Measurements from ENCODE around the gene ARCN1.

ARCN1 gene
- total RNA-seq: 130 to 159 (median 156) reads per million in 3 donors

- no peaks in the 10 kb centered on the region for H3K27me3 ChIP-seq (replicated peaks; ENCODE audit: control insufficient read depth, insufficient read depth, low read length, poor library complexity, severe bottlenecking)
- no peaks in the 10 kb centered on the region for H3K36me3 ChIP-seq (ENCODE audit: control insufficient read depth, insufficient read depth, low read length)
- H3K4me3 ChIP-seq (ENCODE audit: insufficient read depth, low read depth, low read length, poor library complexity, severe bottlenecking): peak within 1 kb of the TSS; percentile 98
- DNase-seq: peak; percentile 64 to 74 (median 72)
- H3K4me1 ChIP-seq (ENCODE audit: control insufficient read depth, insufficient read depth, low read length, poor library complexity, severe bottlenecking): peaks cover 16% of the 10 kb centered on the region
- H3K9me3 ChIP-seq (ENCODE audit: control insufficient read depth, low read length): no peaks in the 10 kb centered on the region
- peak within 1 kb of the TSS; percentile 99 for H3K27ac ChIP-seq (ENCODE audit: insufficient read depth, low read length, poor library complexity, severe bottlenecking)
These were observed at the start of gene ARCN1 for GRCh38 chr11:118572061-118572980. TSS of gene ARCN1 (plus strand) at chr11:118572409. CDS start at chr11:118572548, 139 bp downstream.

- Histone ChIP-seq H3K9me3 (ENCODE audit: control insufficient read depth, low read length) (no peaks in the 10 kb centered on the region), H3K4me3 (ENCODE audit: insufficient read depth, low read depth, low read length, poor library complexity, severe bottlenecking) (no peak overlapping the region), H3K36me3 (ENCODE audit: control insufficient read depth, insufficient read depth, low read length) (peaks cover 56% of the 10 kb centered on the region), H3K27ac (ENCODE audit: insufficient read depth, low read length, poor library complexity, severe bottlenecking) (no peak overlapping the region), H3K4me1 (ENCODE audit: control insufficient read depth, insufficient read depth, low read length, poor library complexity, severe bottlenecking) (no peaks in the 10 kb centered on the region), H3K27me3 (replicated peaks; ENCODE audit: control insufficient read depth, insufficient read depth, low read length, poor library complexity, severe bottlenecking) (no peaks in the 10 kb centered on the region)
- no peak for DNase-seq
These were observed 49.6 kb upstream of the ARCN1 start for GRCh38 chr11:118522571-118523072.

- no peak for DNase-seq
- Histone ChIP-seq H3K4me1 (ENCODE audit: control insufficient read depth, insufficient read depth, low read length, poor library complexity, severe bottlenecking) (no peaks in the 10 kb centered on the region), H3K4me3 (ENCODE audit: insufficient read depth, low read depth, low read length, poor library complexity, severe bottlenecking) (no peak overlapping the region), H3K27me3 (replicated peaks; ENCODE audit: control insufficient read depth, insufficient read depth, low read length, poor library complexity, severe bottlenecking) (no peaks in the 10 kb centered on the region), H3K36me3 (ENCODE audit: control insufficient read depth, insufficient read depth, low read length) (peaks cover 53% of the 10 kb centered on the region), H3K27ac (ENCODE audit: insufficient read depth, low read length, poor library complexity, severe bottlenecking) (no peak overlapping the region), H3K9me3 (ENCODE audit: control insufficient read depth, low read length) (no peaks in the 10 kb centered on the region)
These were observed 47.9 kb upstream of the ARCN1 start for GRCh38 chr11:118524356-118524755.

GRCh38 chr11:118524757-118525470, 47.3 kb upstream of the ARCN1 start:
- H3K4me1 ChIP-seq (ENCODE audit: control insufficient read depth, insufficient read depth, low read length, poor library complexity, severe bottlenecking): peaks cover 1% of the 10 kb centered on the region
- no peak overlapping the region for H3K4me3 ChIP-seq (ENCODE audit: insufficient read depth, low read depth, low read length, poor library complexity, severe bottlenecking)
- H3K9me3 ChIP-seq (ENCODE audit: control insufficient read depth, low read length): no peaks in the 10 kb centered on the region
- no peak overlapping the region for H3K27ac ChIP-seq (ENCODE audit: insufficient read depth, low read length, poor library complexity, severe bottlenecking)
- no peak for DNase-seq
- H3K36me3 ChIP-seq (ENCODE audit: control insufficient read depth, insufficient read depth, low read length): peaks cover 47% of the 10 kb centered on the region
- H3K27me3 ChIP-seq (replicated peaks; ENCODE audit: control insufficient read depth, insufficient read depth, low read length, poor library complexity, severe bottlenecking): no peaks in the 10 kb centered on the region

- Histone ChIP-seq H3K4me1 (ENCODE audit: control insufficient read depth, insufficient read depth, low read length, poor library complexity, severe bottlenecking) (peaks cover 10% of the 10 kb centered on the region), H3K36me3 (ENCODE audit: control insufficient read depth, insufficient read depth, low read length) (peaks cover 30% of the 10 kb centered on the region), H3K27ac (ENCODE audit: insufficient read depth, low read length, poor library complexity, severe bottlenecking) (no peak overlapping the region), H3K27me3 (replicated peaks; ENCODE audit: control insufficient read depth, insufficient read depth, low read length, poor library complexity, severe bottlenecking) (no peaks in the 10 kb centered on the region), H3K9me3 (ENCODE audit: control insufficient read depth, low read length) (no peaks in the 10 kb centered on the region), H3K4me3 (ENCODE audit: insufficient read depth, low read depth, low read length, poor library complexity, severe bottlenecking) (no peak overlapping the region)
- DNase-seq: no peak
These were observed 45.5 kb upstream of the ARCN1 start for GRCh38 chr11:118526688-118527087.

DNA sequence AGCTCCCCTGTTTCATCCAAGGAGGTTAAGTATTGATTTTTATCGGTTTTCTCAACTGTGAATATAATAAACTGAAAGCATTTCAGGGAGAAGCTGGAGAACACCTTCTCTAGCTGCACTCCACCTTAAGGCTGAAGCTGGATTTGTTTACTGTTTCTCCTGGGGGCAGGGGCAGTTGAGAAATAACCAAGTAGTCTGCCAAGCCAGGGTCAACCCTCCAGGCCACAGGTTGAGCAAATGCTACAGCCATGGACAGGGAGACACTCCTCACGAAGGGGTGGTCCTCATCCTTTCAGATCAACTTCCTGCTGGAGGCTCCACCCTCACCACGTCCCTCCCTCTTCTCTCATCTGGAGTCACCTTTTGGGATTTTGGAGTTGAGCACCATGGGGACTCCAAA, 45.1 kb upstream of the ARCN1 start, which contains the start of gene TTC36:
TTC36 (plus strand) TSS at position 366 of the 400 bp plus-strand sequence; CDS start at position 387, 21 bp downstream.
- Histone ChIP-seq H3K36me3 (ENCODE audit: control insufficient read depth, insufficient read depth, low read length) (peaks cover 26% of the 10 kb centered on the region), H3K4me1 (ENCODE audit: control insufficient read depth, insufficient read depth, low read length, poor library complexity, severe bottlenecking) (peaks cover 14% of the 10 kb centered on the region), H3K27me3 (replicated peaks; ENCODE audit: control insufficient read depth, insufficient read depth, low read length, poor library complexity, severe bottlenecking) (no peaks in the 10 kb centered on the region), H3K9me3 (ENCODE audit: control insufficient read depth, low read length) (no peaks in the 10 kb centered on the region), H3K27ac (ENCODE audit: insufficient read depth, low read length, poor library complexity, severe bottlenecking) (no peak within 1 kb of the TSS), H3K4me3 (ENCODE audit: insufficient read depth, low read depth, low read length, poor library complexity, severe bottlenecking) (no peak within 1 kb of the TSS)
- DNase-seq: no peak

- Histone ChIP-seq H3K36me3 (ENCODE audit: control insufficient read depth, insufficient read depth, low read length) (peaks cover 14% of the 10 kb centered on the region), H3K4me1 (ENCODE audit: control insufficient read depth, insufficient read depth, low read length, poor library complexity, severe bottlenecking) (peaks cover 14% of the 10 kb centered on the region), H3K4me3 (ENCODE audit: insufficient read depth, low read depth, low read length, poor library complexity, severe bottlenecking) (no peak overlapping the region), H3K27ac (ENCODE audit: insufficient read depth, low read length, poor library complexity, severe bottlenecking) (no peak overlapping the region), H3K27me3 (replicated peaks; ENCODE audit: control insufficient read depth, insufficient read depth, low read length, poor library complexity, severe bottlenecking) (no peaks in the 10 kb centered on the region), H3K9me3 (ENCODE audit: control insufficient read depth, low read length) (no peaks in the 10 kb centered on the region)
- DNase-seq: no peak
These were observed 43.7 kb upstream of the ARCN1 start for GRCh38 chr11:118528511-118528910.

DNA sequence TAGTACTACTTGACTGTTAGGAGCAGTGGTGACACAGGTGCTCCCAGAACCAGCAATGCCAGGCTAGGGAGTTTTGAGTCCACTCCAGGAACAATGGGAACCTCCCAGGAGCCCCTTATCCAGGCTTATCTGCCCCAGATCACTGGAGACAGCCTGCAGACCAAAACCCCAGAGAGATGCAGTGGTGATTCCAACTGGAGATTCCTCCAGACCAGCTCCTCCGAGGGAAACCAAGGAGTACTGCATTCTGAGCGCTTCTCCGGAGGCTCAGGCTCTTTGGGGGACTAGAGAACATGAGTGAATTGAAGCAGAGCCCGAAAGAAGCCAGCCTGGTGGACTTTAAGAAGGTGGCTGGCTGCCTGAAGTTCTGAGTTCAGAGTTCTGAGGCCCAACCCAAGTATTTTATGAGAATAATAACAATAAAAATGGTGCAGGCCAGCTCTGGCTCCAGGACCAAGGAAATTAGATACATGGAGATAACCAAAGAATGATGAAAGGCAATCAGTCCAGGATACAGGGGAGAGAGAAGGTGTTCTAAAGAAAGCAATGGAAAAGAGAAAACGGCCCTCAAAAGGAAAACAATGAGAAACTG, 42.5 kb upstream of the ARCN1 start:
- no peaks in the 10 kb centered on the region for H3K9me3 ChIP-seq (ENCODE audit: control insufficient read depth, low read length)
- peaks cover 14% of the 10 kb centered on the region for H3K4me1 ChIP-seq (ENCODE audit: control insufficient read depth, insufficient read depth, low read length, poor library complexity, severe bottlenecking)
- H3K27me3 ChIP-seq (replicated peaks; ENCODE audit: control insufficient read depth, insufficient read depth, low read length, poor library complexity, severe bottlenecking): no peaks in the 10 kb centered on the region
- H3K4me3 ChIP-seq (ENCODE audit: insufficient read depth, low read depth, low read length, poor library complexity, severe bottlenecking): peak overlapping the region; percentile 92
- no peak overlapping the region for H3K27ac ChIP-seq (ENCODE audit: insufficient read depth, low read length, poor library complexity, severe bottlenecking)
- H3K36me3 ChIP-seq (ENCODE audit: control insufficient read depth, insufficient read depth, low read length): peaks cover 12% of the 10 kb centered on the region
- no peak for DNase-seq

DNA sequence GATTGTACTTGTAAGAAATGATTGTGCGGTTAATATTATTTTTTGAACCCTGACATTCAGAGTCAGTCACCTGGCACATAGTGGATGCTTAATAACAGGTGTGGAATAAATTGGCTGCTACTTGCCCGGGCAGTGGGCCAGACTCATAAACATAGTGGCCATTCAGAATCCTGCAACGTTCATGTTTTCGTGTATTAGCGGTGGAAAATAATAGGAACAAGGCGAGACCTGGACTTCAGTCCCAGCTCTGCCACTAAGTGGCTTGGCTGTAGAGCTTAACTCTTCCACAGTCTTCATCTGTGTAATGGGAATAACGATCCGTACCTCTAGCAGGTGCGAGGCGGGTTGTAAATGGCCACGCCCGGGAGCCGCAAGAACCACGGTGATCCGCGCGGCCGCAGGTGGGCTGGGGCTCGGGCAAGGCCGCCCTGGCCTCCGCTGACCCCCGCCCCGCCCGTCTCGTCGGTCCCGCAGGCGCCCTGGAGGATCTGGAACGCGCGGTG, 42.0 kb upstream of the ARCN1 start:
- peak overlapping the region; percentile 65 for H3K27ac ChIP-seq (ENCODE audit: insufficient read depth, low read length, poor library complexity, severe bottlenecking)

More for the DNA sequence above, 42.0 kb upstream of the ARCN1 start:
- Histone ChIP-seq H3K27me3 (replicated peaks; ENCODE audit: control insufficient read depth, insufficient read depth, low read length, poor library complexity, severe bottlenecking) (no peaks in the 10 kb centered on the region), H3K4me3 (ENCODE audit: insufficient read depth, low read depth, low read length, poor library complexity, severe bottlenecking) (peak overlapping the region; percentile 92), H3K36me3 (ENCODE audit: control insufficient read depth, insufficient read depth, low read length) (peaks cover 9% of the 10 kb centered on the region), H3K4me1 (ENCODE audit: control insufficient read depth, insufficient read depth, low read length, poor library complexity, severe bottlenecking) (peaks cover 14% of the 10 kb centered on the region), H3K9me3 (ENCODE audit: control insufficient read depth, low read length) (no peaks in the 10 kb centered on the region)
- no peak for DNase-seq

Measured in effector memory CD4-positive, alpha-beta T cell (primary cell).